Endothelial cell of umbilical vein (primary cell): ENCODE measurements around the gene VDR.

Source experiments
- EZH2 ChIP-seq: IDR thresholded peaks from 2 replicates; pipeline ENCODE4 v1.6.1; 2012; ENCODE audit warnings: borderline replicate concordance, low read depth, mild to moderate bottlenecking, moderate library complexity, low read length, inconsistent platforms; ENCODE audit not compliant: severe bottlenecking
- TF ChIP-seq, protein P1 (sequence below), 2 donors: IDR thresholded peaks; 1 replicate in 1 of 2; 2 replicates in 1 of 2; pipeline ENCODE4 v1.5.1; 2011; ENCODE audit warnings: low read length in 2 of 2, mild to moderate bottlenecking in 2 of 2, moderate library complexity in 2 of 2, control low read depth in 1 of 2, inconsistent platforms in 1 of 2, low read depth in 1 of 2; ENCODE audit not compliant: insufficient read depth in 1 of 2; ENCODE audit errors: extremely low read depth in 1 of 2

DNA sequence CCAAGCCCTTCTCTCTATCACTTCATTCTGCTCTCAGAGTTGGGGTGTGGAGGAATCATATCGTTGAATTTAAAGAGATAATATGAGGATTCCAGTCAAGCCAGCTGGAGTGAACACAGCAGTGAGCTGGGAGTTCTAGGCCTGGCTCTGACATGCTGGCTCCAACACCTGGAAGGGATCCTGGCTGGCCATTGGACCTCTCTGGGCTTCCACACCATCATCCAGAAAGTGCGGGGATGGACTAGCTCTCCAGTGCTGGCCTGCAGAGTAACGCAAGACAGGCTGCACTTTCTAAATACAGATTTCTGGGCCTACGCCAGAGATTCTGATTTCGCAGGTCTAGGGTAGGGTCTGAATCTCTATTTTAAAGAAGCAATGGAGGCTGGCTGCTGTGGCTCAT is 50.3 kb downstream of the VDR start:
- TF ChIP-seq, protein P1, sequence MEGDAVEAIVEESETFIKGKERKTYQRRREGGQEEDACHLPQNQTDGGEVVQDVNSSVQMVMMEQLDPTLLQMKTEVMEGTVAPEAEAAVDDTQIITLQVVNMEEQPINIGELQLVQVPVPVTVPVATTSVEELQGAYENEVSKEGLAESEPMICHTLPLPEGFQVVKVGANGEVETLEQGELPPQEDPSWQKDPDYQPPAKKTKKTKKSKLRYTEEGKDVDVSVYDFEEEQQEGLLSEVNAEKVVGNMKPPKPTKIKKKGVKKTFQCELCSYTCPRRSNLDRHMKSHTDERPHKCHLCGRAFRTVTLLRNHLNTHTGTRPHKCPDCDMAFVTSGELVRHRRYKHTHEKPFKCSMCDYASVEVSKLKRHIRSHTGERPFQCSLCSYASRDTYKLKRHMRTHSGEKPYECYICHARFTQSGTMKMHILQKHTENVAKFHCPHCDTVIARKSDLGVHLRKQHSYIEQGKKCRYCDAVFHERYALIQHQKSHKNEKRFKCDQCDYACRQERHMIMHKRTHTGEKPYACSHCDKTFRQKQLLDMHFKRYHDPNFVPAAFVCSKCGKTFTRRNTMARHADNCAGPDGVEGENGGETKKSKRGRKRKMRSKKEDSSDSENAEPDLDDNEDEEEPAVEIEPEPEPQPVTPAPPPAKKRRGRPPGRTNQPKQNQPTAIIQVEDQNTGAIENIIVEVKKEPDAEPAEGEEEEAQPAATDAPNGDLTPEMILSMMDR (IDR thresholded peaks at IDR 0.05; ENCODE audit: extremely low read depth in 1 of 2, insufficient read depth in 1 of 2, low read depth in 1 of 2, low read length in 2 of 2): no peak
- TF ChIP-seq EZH2: no peak
